Cardiac fibroblast (primary cell): ENCODE measurements around the gene SF3A1.

ENCODE experiments used
- DNase-seq, 2 donors: peaks; one replicate each; pipeline versions ENCODE4 v3.0.0 to v3.0.0-alpha.2; 2010; ENCODE audit warnings: low read depth in 2 of 2
- H3K4me3 ChIP-seq, 2 donors: replicated peaks in 1 of 2; 1 replicate in 1 of 2; 2 replicates in 1 of 2; pipeline ENCODE4 v1.5.1; 2011; ENCODE audit warnings: low read depth in 2 of 2, low read length in 2 of 2, mild to moderate bottlenecking in 2 of 2, moderate library complexity in 1 of 2
- TF ChIP-seq, protein P1 (sequence below): IDR thresholded peaks from one replicate; pipeline ENCODE4 v1.5.1; 2011; ENCODE audit warnings: low read depth, mild to moderate bottlenecking, low read length, inconsistent platforms

Gene SF3A1

DNA sequence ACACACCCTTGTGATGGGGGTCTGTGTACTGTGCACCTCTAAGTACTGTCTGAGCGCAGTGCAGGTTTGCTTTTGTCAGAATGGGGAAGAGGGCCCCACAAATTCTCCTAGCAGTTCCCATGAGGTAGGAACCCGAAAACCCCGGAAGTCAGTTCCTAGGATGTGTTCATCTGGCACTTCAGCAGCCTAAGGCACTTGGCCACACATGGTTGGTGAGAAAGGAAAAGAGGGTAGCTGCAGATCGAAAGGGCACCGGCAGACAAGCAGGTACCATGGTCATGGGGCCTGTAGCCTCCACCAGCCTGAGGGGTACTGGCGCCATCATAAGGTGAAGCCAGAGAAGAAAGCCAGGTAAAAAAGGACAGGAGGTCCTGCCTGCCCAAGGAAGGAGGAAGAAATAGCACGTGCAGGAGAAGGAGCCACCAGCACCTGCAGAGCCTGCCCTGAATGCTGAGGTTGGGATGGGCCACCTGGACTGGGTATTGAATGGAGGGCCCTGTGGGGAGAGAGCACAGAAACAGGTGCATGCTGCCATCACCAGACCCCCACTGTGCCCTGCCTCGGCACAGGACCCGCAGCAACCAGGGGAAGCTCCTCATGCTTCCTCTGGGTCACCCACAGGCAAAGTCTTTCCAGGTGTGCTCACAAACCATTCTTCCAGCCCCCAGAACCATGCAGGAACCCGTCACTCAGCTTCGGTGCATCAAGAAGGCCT, 59.3 kb downstream of the SF3A1 start:
- H3K4me3 ChIP-seq, result no peak overlapping the region
- no peak for DNase-seq
- TF ChIP-seq, protein P1, sequence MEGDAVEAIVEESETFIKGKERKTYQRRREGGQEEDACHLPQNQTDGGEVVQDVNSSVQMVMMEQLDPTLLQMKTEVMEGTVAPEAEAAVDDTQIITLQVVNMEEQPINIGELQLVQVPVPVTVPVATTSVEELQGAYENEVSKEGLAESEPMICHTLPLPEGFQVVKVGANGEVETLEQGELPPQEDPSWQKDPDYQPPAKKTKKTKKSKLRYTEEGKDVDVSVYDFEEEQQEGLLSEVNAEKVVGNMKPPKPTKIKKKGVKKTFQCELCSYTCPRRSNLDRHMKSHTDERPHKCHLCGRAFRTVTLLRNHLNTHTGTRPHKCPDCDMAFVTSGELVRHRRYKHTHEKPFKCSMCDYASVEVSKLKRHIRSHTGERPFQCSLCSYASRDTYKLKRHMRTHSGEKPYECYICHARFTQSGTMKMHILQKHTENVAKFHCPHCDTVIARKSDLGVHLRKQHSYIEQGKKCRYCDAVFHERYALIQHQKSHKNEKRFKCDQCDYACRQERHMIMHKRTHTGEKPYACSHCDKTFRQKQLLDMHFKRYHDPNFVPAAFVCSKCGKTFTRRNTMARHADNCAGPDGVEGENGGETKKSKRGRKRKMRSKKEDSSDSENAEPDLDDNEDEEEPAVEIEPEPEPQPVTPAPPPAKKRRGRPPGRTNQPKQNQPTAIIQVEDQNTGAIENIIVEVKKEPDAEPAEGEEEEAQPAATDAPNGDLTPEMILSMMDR, result no peak

DNA sequence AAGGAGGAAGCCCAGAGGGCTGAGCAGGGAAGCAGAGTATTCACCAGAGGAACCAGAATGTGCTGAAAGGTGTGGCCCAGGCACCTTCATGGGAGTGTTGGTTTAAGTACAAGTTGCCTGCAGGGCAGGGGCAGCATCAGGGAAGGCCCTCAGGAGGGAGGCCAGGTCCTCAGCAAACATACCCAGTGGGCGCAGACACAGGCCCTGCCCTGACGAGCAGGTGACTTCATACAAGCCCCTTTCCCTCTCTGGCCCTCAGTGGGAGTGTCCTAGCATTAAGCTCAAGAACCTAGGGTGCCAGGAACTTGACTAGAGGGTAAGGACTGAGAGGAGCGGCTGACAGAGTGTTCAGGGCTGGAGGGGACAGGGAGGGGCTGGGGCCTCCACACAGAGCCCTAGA, 59.9 kb downstream of the SF3A1 start:
- TF ChIP-seq, protein P1, result no peak
- no peak for DNase-seq
- no peak overlapping the region for H3K4me3 ChIP-seq

DNA sequence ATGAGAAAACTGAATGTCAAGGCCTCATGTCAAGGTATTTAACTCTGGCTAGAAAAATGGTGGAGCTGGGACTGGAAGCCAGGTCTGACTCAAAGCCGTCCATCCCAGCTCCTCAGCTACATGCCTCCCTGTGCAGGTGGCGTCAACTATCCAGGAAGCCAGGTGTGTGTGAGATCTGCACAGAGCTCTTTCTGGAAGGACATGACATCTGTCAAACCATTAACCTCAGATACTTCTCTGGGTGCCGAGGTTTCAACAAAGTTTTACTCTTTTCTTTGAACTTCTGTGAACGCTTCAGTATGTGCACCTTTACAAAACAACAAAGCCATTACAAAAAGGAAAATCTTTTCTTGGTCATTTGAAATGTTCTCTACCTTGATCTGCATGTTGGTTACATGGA, 60.4 kb downstream of the SF3A1 start:
- TF ChIP-seq, protein P1, result no peak
- H3K4me3 ChIP-seq, result no peak overlapping the region
- DNase-seq, result no peak

DNA sequence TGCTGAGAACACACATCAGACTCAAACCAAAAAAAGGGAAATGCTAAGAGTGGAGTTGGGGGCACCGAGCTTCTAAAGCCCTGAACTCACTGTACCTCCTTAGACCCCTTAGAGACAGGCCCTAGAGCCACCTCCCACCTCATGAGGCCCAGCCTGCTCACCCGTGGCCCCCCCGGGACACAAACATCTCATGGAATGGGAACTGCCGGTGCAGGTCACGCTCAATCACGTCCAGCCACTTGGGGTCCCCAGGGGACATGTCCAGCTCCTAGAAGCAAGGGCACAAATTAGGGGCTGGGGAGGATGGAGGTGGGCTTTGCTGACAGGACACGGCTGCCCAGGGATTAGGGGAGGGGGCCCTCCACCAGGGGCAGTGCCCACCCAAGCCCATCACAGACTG, 61.1 kb downstream of the SF3A1 start:
- no peak for DNase-seq
- H3K4me3 ChIP-seq, result no peak overlapping the region

DNA sequence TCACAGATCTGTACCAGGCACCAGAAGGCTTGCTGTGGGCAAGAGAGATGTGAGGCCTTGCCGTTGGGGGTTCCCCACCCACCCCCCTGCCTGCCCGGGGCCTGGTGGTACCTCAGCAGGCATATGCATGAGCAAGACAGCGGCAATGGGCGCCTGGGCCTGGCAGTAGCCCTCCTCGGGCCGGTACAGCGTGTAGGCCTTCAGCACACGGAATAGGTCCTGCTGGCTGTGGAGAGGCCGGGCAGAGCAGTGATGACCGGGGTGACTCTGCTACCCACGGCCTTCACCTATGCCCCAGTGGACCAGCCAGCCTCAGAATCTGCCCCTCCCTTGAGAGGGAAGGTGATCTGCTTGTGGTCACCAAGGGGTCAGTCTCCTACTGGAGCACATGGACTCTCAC, 61.9 kb downstream of the SF3A1 start:
- H3K4me3 ChIP-seq, result no peak overlapping the region
- TF ChIP-seq, protein P1, result no peak
- no peak for DNase-seq

More for the DNA sequence above, 61.1 kb downstream of the SF3A1 start:
- TF ChIP-seq, protein P1, result no peak

- TF ChIP-seq, protein P1, result no peak
- DNase-seq, result no peak
- H3K4me3 ChIP-seq, result no peak overlapping the region
Measured at GRCh38 chr22:30294066-30294465, 62.6 kb downstream of the SF3A1 start.

GRCh38 chr22:30293026-30293425, 63.7 kb downstream of the SF3A1 start:
- DNase-seq, result no peak
- TF ChIP-seq, protein P1, result no peak

More at GRCh38 chr22:30293026-30293425, 63.7 kb downstream of the SF3A1 start:
- H3K4me3 ChIP-seq, result no peak overlapping the region
